GM19238 (cell line): ENCODE results near the gene ATF7IP.
"Not testable (repeated sequence)": the region's sequence is repeated elsewhere in the genome, so short reads cannot be mapped to it uniquely, and the experiment has no call there.

Experiments used
- DNase-seq: peaks from one replicate; pipeline ENCODE4 v3.0.0; 2011; ENCODE audit warnings: low spot score; ENCODE audit not compliant: insufficient read length

Gene ATF7IP, protein sequence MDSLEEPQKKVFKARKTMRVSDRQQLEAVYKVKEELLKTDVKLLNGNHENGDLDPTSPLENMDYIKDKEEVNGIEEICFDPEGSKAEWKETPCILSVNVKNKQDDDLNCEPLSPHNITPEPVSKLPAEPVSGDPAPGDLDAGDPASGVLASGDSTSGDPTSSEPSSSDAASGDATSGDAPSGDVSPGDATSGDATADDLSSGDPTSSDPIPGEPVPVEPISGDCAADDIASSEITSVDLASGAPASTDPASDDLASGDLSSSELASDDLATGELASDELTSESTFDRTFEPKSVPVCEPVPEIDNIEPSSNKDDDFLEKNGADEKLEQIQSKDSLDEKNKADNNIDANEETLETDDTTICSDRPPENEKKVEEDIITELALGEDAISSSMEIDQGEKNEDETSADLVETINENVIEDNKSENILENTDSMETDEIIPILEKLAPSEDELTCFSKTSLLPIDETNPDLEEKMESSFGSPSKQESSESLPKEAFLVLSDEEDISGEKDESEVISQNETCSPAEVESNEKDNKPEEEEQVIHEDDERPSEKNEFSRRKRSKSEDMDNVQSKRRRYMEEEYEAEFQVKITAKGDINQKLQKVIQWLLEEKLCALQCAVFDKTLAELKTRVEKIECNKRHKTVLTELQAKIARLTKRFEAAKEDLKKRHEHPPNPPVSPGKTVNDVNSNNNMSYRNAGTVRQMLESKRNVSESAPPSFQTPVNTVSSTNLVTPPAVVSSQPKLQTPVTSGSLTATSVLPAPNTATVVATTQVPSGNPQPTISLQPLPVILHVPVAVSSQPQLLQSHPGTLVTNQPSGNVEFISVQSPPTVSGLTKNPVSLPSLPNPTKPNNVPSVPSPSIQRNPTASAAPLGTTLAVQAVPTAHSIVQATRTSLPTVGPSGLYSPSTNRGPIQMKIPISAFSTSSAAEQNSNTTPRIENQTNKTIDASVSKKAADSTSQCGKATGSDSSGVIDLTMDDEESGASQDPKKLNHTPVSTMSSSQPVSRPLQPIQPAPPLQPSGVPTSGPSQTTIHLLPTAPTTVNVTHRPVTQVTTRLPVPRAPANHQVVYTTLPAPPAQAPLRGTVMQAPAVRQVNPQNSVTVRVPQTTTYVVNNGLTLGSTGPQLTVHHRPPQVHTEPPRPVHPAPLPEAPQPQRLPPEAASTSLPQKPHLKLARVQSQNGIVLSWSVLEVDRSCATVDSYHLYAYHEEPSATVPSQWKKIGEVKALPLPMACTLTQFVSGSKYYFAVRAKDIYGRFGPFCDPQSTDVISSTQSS

DNA sequence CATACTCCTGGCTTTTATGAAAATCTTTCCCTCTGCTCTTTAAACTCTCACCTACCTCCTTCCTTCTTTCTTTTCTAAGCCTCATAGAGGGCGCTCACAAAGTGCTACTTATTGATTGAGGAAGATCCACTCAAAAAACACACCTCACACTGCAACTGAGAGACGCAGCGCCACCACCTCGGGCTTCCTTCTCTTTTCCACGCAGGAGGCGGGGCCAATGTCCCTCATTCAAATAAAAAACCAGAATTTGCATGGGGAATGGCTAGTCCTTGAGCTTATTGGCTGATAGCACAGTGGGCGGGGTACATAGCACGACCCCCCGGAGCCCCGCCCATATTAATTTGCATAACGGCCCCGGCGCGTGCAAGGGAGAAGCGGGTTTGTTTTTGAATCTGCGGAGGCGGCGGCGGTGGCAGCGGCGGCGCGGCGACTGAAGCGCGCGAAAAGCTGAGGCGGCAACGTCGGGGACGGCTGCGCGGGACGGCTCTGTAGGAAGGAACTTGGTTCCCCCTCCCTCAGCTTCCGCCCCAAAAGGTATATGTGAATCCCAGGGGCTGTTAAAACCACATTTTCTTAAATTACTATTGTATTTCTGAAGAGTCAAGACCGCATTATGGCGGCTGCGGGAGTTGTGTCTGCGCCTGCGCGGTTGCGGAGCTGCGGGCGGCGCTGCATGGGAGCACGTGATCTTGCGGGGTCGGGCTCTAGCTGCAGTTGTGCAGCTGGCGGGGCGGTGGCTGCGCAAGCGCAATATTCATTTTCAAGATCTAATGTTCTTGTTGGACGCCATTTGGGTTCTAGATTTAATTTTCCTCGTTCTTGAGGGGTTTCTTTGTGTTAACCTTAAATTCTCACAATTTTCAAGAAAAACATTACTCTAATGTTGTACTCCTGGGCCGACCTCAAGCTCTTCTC, at the start of gene ATF7IP:
ATF7IP (plus strand) TSS at position 389 of the 915 bp plus-strand sequence. CDS start 58,234 bp downstream, outside the sequence.
- peak; percentile 76 for DNase-seq

DNA sequence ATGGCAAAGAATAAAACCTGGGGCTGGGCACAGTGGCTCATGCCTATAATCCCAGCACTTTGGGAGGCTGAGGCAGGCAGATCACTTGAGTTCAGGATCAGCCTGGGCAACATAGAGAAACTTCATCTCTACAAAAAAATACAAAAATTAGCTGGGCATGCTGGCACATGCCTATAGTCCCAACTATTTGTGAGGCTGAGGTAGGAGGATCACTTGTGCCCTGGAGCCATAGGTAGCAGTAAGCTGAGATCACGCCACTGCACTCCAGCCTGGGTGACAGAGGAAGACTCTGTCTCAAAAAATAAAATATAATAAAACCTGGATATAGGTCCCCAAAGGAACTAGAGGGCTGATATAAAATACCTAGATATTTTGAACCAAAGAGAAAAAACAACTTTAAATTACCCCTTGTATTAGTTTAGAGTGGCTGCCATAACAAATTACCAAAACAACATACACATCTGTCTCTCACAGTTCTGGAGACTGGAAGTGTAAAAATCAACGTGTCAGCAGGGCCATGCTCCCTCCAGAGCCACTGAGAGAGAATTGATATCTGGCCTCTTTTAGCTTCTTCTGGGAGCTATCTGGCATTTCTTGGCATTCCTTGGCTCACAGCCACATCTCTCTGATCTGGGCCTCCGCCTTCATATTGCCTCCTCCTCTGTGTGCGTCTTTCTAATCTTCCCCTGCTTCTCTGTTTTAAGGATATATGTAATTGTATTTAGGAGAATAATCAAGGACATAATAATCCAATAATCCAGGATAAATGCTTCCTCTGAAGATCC, 47.9 kb upstream of the ATF7IP start:
- no peak for DNase-seq

DNA sequence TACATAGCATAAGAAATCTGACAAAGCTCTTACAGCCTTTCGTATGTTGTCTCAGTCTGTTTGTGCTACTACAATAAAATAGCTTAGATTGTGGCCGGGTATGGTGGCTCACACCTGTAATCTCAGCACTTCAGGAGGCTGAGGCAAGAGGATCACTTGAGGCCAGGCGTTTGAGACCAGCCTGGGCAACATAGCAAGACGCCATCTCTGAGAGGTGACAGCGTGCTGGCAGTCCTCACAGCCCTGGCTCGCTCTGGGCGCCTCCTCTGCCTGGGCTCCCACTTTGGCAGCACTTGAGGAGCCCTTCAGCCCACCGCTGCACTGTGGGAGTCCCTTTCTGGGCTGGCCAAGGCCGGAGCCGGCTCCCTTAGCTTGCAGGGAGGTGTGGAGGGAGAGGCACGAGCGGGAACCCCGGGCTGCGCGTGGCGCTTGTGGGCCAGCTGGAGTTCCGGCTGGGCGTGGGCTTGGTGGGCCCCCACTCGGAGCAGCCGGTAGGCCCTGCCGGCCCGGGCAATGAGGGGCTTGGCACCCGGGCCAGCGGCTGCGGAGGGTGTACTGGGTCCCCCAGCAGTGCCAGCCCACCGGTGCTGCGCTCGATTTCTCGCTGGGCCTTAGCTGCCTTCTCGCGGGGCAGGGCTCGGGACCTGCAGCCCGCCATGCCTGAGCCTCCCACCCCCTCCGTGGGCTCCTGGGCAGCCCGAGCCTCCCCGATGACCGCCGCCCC, 45.6 kb upstream of the ATF7IP start:
- DNase-seq: not testable (repeated sequence)

DNA sequence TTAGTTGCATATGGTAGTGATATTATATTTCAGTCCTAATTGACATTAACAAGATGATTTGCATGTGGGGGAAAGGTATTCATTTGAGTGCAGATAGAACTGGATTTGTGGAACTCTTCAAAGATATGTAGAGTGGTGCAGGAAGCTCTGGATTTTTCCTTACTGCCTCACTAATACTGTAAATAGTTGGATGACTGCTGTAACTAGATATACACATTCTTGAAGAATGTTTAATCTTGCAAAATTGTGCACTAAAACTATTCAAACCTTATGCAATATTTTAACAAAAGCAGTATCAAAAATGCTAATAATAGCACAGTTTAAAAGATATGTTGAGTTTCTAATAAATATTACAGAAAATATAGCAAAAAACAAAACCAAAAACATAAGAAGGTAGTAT, 43.1 kb upstream of the ATF7IP start:
- DNase-seq: no peak

DNA sequence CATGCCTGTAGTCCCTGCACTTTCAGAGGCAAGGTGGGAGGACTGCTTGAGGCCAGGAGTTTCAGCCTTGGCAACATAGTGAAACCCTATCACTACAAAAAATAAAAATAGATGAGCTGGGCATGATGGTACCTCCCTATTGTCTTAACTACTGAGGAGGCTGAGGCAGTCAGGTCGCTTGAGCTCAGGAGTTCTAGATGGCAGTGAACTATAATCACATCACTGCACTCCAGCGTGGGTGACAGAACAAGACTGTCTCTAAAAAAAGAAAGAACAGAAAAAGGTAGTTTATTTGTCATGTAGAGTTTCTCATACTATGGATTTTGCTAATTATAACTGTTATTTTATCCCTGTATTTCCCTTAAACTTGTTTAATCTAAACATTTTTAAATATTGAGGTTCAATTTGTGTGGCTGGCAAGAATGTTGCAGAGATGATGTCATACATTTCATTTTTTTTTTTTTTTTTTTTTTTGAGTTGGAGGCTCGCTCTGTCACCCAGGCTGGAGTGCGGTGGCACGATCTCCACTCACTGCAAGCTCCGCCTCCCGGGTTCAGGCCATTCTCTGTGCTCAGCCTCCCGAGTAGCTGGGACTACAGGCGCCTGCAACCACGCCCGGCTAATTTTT, 39.7 kb upstream of the ATF7IP start:
- DNase-seq: no peak

DNA sequence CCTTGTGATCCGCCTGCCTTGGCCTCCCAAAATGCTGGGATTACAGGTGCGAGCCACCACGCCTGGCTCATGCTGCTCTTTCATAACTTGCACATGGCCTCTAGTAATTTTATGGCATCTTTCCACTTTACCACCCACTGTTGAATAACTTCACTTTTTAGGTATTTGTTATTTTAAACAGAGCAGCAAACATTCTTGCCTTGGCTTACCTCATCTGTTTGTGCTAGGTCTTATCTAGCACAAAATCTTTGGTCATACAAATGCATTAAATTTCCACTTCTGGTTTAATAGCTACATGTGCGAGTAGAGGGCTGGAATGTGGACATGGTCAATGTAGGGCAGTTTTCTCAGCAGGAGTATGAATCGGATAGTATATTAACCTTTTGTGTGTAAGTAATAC, 38.8 kb upstream of the ATF7IP start:
- DNase-seq: no peak

DNA sequence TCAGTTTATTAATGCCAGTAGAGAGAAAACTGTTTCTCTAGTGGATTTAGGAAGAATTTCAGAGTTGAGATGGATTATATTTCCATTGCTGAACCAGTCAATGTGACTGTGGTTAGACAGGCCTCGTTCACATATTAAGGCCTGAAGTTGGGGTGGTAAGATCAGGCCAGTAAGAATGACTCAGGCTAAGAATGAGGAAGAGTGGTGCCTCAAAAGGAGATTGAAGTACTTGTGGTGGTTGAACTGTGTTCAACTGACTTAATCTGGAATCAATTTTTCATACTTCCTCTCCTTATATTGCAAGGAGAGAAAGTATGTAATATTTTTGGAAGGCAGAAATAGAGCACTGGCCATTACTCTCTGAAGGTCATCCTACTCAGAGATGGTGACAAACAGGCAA, 37.8 kb upstream of the ATF7IP start:
- no peak for DNase-seq

DNA sequence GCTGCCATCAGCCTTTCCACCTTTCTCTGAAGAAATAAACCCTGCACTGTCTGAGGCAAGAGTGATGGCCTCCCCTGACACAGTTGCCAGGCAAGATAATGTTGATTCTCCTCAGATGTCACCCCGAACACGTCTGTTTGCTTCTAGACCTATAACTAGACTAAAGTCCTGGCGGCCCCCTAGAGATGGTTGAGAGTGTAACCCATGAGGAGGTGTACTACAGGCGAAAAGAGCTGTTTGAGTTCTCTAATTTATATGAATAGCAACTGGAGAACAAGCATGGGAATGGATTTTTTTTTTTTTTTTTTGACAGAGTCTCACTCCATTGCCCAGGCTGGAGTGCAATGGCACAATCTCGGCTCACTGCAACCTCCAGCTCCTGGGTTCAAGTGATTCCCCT, 33.0 kb upstream of the ATF7IP start:
- no peak for DNase-seq

DNA sequence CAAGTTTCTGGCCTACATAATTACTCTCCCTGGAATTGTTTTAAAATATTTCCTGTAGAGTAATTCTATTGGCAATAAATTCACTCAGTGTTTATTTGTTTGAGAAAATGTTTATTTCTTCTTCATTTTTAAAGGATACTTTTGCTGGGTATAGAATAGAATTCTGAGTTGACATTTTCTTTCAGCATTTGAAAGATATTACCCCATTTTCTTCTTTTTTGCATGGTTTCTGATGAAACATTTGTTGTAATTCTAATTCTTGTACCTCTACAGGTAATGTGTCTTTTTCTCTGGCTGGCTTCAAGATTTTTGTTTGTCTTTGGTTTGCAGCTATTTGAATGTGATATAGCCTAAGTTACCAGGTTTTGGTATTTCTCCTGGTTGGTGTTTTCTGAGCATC, 25.1 kb upstream of the ATF7IP start:
- no peak for DNase-seq

DNA sequence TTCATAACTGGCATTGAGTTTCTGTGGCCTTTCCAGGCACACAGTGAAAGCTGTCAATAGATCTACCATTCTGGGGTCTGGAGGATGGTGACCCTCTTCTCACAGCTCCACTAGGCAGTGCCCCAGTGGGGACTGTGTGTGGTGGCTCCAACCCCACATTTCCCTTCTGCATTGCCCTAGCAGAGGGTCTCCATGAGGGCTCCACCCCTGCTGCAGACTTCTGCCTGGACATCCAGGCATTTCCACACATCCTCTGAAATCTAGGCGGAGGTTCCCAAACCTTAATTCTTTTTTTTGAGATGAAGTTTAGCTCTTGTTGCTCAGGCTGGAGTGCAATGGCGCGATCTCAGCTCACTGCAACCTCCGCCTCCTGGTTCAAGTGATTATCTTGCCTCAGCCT, 14.0 kb upstream of the ATF7IP start:
- DNase-seq: not testable (repeated sequence)

DNA sequence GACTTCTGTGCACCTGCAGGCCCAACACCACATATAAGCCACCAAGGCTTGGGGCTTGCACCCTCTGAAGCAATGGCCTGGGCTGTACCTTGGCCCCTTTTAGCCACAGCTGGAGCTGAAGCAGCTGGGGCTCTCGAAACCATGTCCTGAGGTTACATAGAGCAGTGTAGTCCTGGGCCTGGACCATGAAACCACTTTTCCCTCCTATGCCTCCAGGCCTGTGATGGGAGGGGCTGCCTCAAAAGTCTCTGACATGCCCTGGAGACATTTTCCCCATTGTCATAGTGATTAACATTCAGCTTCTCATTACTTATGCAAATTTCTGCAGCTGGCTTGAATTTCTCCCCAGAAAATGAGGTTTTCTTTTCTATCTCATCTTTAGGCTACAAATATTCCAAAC, 13.4 kb upstream of the ATF7IP start:
- not testable (repeated sequence) for DNase-seq

DNA sequence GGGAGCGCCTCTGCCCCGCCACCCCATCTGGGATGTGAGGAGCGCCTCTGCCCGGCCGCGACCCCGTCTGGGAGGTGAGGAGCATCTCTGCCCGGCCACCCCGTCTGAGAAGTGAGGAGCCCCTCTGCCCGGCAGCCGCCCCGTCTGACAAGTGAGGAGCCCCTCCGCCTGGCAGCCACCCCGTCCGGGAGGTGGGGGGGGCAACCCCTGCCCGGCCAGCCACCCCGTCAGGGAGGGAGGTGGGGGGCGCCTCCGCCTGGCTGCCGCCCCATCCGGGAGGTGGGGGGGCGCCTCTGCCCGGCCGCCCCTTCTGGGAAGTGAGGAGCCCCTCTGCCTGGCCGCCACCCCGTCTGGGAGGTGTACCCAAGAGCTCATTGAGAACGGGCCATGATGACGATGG, 10.8 kb upstream of the ATF7IP start:
- DNase-seq: not testable (repeated sequence)

DNA sequence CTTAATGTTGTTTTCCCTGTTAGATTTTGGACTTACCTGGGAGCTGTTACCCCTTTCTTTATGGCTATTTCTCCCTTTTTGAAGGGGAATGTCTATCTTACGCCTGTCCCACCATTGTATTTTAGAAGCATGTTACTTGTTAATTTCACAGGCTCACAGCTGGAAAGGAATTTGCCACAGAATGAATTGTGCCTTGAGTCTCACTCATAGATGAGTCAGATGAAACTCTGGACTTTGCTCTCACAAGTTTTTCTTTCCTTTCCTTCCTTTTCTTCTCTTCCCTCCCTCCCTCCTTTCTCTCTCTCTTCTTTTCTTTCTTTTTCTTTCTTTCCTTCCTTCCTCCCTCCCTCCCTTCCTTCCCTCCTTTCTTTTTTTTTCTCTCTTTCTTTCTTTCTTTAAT, 9.3 kb upstream of the ATF7IP start:
- DNase-seq: no peak

DNA sequence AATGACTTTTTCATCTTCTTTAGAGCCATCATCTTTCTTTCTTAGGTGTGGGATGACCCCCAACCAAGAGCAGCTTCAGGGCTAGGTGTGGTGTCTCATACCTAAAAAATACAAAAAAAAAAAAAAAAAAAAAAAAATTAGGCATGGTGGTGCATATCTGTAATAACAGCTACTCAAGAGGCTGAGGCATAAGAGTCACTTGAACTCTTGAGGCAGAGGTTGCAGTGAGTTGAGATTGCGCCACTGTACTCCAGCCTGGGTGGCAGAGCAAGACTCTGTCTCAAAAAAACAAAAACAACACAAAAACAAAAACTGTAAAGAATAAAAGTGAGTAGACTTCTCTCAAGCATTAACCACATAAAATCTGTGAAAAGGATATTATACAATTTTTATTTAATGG, 8.0 kb upstream of the ATF7IP start:
- no peak for DNase-seq

DNA sequence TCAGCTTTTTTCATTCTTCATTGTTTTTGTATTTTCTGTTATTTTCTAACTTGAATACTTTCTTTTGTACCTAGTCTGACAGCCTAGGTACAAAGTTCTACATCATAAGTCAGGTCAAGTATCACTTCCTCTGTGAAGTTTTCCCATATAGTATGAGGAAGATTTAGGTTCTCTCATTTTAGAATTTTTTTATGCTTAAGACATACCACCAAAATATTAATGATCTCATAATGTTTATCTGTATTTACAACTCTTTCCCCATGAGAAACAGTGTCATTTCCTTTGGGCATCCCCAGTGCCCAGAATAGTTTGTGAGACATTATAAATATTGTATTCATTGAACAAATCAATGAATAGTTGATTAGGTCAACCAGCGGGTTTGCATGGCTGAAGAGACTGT, 3.1 kb upstream of the ATF7IP start:
- DNase-seq: no peak

DNA sequence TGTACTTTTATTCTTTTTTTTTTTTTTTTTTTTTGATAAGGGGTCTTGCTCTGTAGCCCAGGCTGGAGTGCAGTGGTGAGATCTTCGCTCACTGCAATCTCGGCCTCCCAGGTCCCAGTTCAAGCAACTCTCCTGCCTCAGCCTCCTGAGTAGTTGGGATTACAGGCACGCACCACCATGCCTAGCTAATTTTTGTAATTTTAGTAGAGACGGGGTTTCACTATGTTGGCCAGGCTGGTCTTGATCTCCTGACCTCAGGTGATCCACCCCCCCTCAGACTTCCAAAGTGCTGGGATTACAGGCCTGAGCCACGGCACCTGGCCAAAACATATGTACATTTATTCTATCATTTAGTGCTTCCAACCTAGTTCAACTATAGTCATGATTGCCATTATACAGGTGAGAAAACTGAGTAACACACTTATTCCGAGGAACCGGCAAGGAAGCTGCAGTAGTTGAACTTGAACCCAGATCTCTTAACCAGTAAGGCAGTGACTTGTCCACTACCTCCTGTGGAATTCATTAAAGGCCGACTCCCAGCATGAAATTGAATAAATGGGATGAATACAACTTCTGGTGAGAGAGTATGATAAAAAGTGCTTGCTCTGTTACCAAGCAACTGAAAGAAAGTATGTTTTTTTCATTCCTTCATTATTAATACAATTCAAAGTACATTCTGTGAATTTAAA, 755 bp upstream of the ATF7IP start:
- DNase-seq: no peak

DNA sequence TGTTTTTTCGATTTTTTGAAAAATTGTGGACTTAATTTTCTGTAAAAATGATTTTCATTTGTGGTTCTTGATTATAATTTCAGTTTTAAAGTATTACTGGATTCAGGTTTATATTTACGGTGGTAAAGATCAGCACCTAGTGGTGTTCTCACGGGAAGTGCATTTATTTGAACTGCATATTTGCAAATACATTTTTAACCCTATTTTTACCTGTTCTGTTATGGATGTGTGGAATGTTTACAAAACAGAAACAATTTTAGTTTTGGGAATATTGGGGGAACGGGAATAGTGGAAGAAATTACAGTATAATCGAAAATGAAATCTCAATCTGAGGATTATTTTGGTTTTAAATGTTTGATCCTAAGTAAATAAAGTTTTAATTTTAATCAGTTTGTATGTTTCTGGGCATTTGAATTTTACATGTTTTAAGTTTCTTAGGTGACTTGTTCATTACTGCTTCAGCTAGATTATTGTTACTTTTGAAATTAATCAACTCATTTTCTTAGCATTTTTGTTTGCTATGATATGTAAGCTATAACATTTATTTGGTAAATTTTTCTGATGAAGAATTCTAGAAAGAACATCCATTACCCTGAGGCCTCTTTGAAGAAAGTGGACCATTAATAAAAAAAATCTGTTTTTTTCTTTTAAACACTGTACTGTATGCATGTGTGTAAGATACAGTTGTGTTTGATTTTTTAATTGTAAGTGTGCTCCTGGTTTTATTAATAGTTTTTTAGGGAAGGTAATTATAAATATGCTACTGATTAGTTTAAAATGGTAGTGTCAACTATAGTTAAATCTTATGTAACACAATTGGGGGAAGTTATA, 942 bp downstream of the ATF7IP start:
- no peak for DNase-seq
